ENCODE results near the gene OSBPL5.

The OSBPL5 gene

DNA sequence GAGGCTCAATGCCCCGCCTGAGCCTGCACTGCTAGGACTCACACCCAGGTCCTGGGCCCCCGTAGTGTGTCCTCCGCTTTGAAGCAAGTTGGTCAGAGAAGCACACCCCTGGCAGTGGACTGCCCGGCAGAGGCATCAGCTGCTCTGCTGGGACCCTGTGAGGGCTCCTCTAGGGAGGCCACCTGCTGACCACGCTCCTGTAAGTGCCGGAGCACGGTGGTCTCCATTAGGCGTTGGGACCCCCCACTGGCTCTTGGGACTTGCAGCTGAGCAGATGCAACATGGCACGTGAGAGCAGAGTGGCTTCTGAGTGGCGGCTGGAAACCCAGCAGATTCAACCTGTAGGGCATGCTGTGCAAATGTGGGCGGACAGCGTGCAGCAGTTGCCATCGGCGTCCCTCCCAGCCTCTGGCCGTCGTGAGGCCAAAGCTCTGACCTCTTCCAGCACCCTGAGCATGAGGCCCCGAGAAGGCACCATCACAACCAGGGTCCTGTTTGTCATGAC, 36.6 kb upstream of the OSBPL5 start:
- Mint-ChIP-seq H3K9me3 (no peaks in the 10 kb centered on the region), H3K4me3 (no peak overlapping the region), H3K27ac (no peak overlapping the region), H3K4me1 (no peaks in the 10 kb centered on the region), H3K36me3 (no peaks in the 10 kb centered on the region), H3K27me3 (peaks cover 39% of the 10 kb centered on the region)
- no peak for ATAC-seq

GRCh38 chr11:3201112-3201581, 36.0 kb upstream of the OSBPL5 start:
- ATAC-seq = no peak
- H3K9me3 Mint-ChIP-seq = no peaks in the 10 kb centered on the region
- peaks cover 44% of the 10 kb centered on the region for H3K27me3 Mint-ChIP-seq
- no peaks in the 10 kb centered on the region for H3K36me3 Mint-ChIP-seq
- H3K27ac Mint-ChIP-seq = no peak overlapping the region
- H3K4me3 Mint-ChIP-seq = no peak overlapping the region
- no peaks in the 10 kb centered on the region for H3K4me1 Mint-ChIP-seq

- ATAC-seq = no peak
- H3K9me3 Mint-ChIP-seq = no peaks in the 10 kb centered on the region
- peaks cover 50% of the 10 kb centered on the region for H3K27me3 Mint-ChIP-seq
- no peak overlapping the region for H3K27ac Mint-ChIP-seq
- no peaks in the 10 kb centered on the region for H3K36me3 Mint-ChIP-seq
- no peaks in the 10 kb centered on the region for H3K4me1 Mint-ChIP-seq
- H3K4me3 Mint-ChIP-seq = no peak overlapping the region
Observed at GRCh38 chr11:3200388-3201111, 35.4 kb upstream of the OSBPL5 start.

- Mint-ChIP-seq H3K27ac (no peak overlapping the region), H3K27me3 (peaks cover 58% of the 10 kb centered on the region), H3K4me1 (no peaks in the 10 kb centered on the region), H3K9me3 (no peaks in the 10 kb centered on the region), H3K36me3 (no peaks in the 10 kb centered on the region), H3K4me3 (no peak overlapping the region)
- no peak for ATAC-seq
Observed at GRCh38 chr11:3199537-3200295, 34.6 kb upstream of the OSBPL5 start.

GRCh38 chr11:3198815-3199214, 33.7 kb upstream of the OSBPL5 start:
- H3K4me3 Mint-ChIP-seq = no peak overlapping the region
- peaks cover 66% of the 10 kb centered on the region for H3K27me3 Mint-ChIP-seq
- H3K27ac Mint-ChIP-seq = no peak overlapping the region
- no peaks in the 10 kb centered on the region for H3K4me1 Mint-ChIP-seq
- no peaks in the 10 kb centered on the region for H3K9me3 Mint-ChIP-seq
- H3K36me3 Mint-ChIP-seq = no peaks in the 10 kb centered on the region
- ATAC-seq = no peak

DNA sequence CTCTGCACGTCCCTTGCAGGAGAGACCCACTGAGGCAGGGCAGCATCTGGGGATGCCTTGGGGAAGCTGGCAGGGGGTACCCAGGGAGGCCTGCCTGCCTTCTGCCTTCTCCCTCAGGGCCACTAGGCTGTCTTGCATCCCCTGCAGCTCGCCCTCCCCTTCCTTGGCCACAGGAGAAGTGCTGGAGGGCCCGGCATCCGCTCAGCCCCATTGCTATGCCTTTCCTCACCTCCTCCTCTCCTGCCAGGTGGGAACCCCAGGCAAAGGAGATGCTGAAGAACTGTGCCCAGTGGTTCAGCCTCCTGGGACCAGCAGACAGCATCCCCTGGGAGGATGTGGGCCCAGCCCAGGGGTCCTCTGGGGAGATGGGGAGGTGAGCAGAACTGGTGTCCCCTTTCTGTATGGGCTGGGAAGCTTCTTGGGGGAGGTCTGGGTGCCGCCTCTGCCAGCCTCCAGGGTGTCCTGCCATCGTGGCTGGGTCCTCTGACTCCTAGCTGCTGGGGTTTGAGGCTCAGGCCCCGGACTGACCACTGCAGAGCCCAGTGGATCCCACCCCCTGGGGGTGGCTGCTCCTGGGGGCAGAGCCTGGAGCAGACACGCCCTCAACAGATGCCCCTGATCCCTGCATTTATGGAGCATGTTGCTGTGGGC, 32.9 kb upstream of the OSBPL5 start:
- H3K27me3 Mint-ChIP-seq = peaks cover 74% of the 10 kb centered on the region
- H3K27ac Mint-ChIP-seq = no peak overlapping the region
- no peaks in the 10 kb centered on the region for H3K9me3 Mint-ChIP-seq
- ATAC-seq = no peak
- no peaks in the 10 kb centered on the region for H3K36me3 Mint-ChIP-seq
- no peaks in the 10 kb centered on the region for H3K4me1 Mint-ChIP-seq
- H3K4me3 Mint-ChIP-seq = no peak overlapping the region

DNA sequence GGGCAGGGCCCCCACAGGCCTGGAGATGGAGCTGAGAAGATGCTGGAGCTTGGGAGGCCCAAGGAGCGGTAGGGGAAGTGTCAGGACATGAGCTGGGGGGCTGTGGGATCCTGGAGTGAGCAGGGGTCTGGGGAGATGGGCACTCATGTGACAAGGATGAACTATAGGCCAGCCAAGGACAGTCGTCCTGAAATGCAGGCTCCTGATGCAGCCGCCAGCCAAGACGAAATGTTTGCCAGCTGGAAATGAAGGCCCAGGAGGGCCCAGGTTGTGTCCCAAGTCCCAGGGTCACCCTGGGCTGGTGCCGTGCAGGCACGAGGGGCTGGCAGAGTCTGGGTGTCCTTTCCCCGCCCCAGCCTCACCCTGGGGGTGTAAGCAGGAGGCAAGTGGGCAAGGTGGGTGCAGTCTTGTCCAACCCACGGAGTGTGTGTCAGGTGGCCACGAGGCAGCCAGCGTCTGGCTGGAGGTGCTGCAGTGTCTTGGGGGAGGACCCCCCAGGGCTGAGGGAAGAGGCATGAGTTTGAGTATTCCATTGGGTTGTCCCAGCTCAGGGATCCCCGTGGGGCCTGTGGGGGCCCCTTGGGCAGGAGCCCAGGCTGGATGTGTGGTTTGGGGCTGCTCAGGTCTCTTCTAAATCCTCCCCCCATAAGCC, 32.1 kb upstream of the OSBPL5 start:
- Mint-ChIP-seq H3K27me3 (peaks cover 74% of the 10 kb centered on the region), H3K9me3 (peaks cover 1% of the 10 kb centered on the region), H3K36me3 (no peaks in the 10 kb centered on the region), H3K4me3 (no peak overlapping the region), H3K4me1 (no peaks in the 10 kb centered on the region), H3K27ac (no peak overlapping the region)
- no peak for ATAC-seq

GRCh38 chr11:3196161-3197043, 31.3 kb upstream of the OSBPL5 start:
- Mint-ChIP-seq H3K27ac (no peak overlapping the region), H3K4me1 (no peaks in the 10 kb centered on the region), H3K9me3 (peaks cover 3% of the 10 kb centered on the region), H3K4me3 (no peak overlapping the region), H3K27me3 (peaks cover 70% of the 10 kb centered on the region), H3K36me3 (no peaks in the 10 kb centered on the region)
- ATAC-seq = no peak

- ATAC-seq = no peak
- no peak overlapping the region for H3K27ac Mint-ChIP-seq
- no peaks in the 10 kb centered on the region for H3K4me1 Mint-ChIP-seq
- peaks cover 3% of the 10 kb centered on the region for H3K9me3 Mint-ChIP-seq
- H3K27me3 Mint-ChIP-seq = peaks cover 61% of the 10 kb centered on the region
- no peak overlapping the region for H3K4me3 Mint-ChIP-seq
- no peaks in the 10 kb centered on the region for H3K36me3 Mint-ChIP-seq
Observed at GRCh38 chr11:3195251-3196160, 30.4 kb upstream of the OSBPL5 start.

DNA sequence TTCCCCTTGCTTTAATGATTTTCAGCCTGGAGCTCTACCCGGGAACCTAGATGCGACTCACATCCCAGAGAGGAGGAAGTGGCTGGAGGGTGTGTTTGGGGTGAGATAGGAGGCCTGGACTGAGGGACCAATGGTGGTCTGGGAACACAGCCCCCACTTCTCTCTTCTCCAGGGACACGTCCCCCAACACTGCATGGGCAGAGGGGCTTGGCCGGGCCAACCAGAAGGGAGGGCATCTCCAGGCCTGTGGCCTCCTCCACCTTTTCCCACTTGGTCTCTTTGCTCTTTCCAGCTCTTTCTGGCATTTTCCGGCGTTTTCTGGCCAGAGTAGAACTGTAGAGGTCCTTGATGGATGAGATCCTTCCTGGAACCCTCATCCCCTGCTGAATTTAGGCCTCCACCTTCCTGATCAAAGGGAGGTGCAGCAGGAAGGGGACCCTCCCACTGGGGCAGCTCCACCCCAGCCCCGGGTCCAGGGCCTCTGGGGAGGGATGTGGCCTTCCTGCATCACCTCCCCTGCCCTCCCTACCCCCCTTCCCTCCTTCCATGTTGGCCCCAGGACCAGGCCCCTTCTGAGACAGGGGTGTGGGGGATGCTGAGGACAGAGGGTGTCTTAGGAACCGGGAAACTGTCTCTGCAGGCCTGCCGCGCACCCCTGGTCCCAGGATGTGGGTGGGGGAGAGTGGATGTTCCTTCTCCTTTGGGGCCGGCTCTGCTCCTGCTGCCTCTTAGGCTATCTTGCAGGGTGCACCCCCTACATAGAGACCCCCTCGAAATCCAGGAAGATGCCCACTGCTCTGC, 29.1 kb upstream of the OSBPL5 start:
- Mint-ChIP-seq H3K9me3 (peaks cover 3% of the 10 kb centered on the region), H3K36me3 (no peaks in the 10 kb centered on the region), H3K27ac (no peak overlapping the region), H3K4me1 (no peaks in the 10 kb centered on the region), H3K27me3 (peaks cover 56% of the 10 kb centered on the region), H3K4me3 (no peak overlapping the region)
- ATAC-seq = no peak

DNA sequence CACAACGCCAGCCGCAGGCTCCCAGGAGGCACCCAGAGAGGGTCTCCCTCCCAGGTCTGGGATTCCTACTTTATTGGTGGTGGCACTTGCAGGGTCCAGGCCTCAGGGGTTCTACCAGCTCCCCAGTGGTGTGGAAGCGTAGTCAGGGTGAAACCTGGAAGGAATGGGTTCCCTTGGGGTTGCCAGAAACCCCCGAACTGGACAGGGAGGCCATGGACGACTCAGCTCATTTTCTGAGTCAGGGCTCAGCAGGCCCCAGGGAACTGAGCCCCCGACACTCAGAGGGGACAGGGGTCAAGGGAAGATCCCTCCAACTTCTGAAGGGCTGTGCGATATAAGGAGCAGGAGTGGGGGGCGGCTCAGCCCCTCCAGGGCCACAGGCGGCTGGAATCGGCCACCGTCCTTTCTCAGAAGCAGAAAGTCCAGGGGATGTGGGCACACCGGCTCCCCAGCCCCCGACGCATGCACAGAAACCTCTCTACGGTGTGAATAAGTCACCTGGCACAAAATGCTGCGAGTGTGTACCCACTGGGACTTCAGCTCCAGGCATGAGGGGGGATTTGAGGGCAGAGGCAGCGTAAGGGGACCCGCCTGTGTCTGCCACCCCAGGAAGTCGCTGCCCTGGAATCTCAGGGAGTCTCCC, 28.4 kb upstream of the OSBPL5 start:
- peaks cover 3% of the 10 kb centered on the region for H3K9me3 Mint-ChIP-seq
- H3K27ac Mint-ChIP-seq = no peak overlapping the region
- ATAC-seq = no peak
- no peak overlapping the region for H3K4me3 Mint-ChIP-seq
- no peaks in the 10 kb centered on the region for H3K36me3 Mint-ChIP-seq
- H3K27me3 Mint-ChIP-seq = peaks cover 53% of the 10 kb centered on the region
- no peaks in the 10 kb centered on the region for H3K4me1 Mint-ChIP-seq

- Mint-ChIP-seq H3K9me3 (peaks cover 3% of the 10 kb centered on the region), H3K4me3 (no peak overlapping the region), H3K27ac (no peak overlapping the region), H3K36me3 (no peaks in the 10 kb centered on the region), H3K27me3 (peaks cover 45% of the 10 kb centered on the region), H3K4me1 (no peaks in the 10 kb centered on the region)
- ATAC-seq = no peak
Observed at GRCh38 chr11:3192511-3193372, 27.6 kb upstream of the OSBPL5 start.

Data from stimulated activated memory B cell treated with anti-CD40 and anti-IgM and Interleukin-4, amounts not matched to agents 10 μg/mL and 1 μg/mL and 100 μg/mL, for 72 hours (primary cell).